Activated naive CD4-positive, alpha-beta T cell treated with Interleukin-2 at 50 U/mL for 16 hours (primary cell): ENCODE data around the gene RDH16.
"Not testable (repeated sequence)": the region's sequence is repeated elsewhere in the genome, so short reads cannot be mapped to it uniquely, and the experiment has no call there.

Source experiments
- DNase-seq: peaks from one replicate; pipeline ENCODE4 v3.0.0-alpha.2; 2020

Gene RDH16

DNA sequence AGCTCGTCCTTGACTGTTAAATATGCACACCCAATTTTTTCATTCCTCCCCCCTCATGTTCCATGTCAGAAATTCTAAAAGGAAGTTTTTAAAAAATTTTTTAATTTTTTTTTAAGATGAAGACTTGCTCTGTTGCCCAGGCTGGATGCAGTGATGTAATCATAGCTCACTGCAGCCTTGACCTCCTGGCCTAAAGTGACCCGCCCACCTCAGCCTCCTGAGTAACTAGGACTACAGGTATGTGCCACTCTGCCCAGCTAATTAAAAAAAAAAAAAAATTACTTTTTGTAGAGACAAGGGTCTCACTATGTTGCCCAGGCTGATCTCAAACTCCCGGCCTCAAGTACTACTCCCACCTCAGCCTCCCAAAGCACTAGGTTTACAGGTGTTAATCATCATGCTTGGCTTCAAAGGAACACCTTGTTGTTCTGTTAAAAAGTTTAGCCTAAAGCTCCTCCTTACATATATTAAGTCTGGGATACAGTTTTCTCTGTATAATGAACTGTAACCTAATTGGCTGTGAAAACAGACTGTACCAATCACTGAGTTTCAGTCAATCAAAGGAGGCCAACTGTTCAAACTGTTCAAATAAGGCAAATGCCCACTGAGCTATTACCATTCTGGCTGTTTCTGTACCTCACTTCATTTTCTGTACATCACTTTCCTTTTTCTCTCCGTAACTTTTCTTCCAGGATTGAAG is 41.0 kb downstream of the RDH16 start:
- DNase-seq = no peak

DNA sequence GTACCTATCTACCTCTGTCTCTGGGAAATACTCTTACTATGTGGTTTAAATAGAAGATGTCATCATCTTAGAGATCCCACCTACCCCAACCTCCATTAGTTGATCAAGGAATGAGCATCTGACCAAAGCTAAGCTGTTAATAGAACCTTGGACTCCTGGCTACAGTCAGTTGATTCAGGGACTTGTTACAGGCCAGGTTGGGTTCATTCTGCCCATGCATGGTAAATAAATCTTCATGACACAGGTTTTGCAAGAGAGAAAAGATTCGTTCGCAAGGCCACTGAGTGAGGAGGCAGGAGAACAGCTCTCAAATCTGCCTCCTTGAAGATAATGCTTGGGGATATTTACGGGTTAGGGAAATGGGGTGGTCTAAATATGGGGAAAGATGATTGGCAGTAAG is 42.7 kb downstream of the RDH16 start:
- DNase-seq = no peak

DNA sequence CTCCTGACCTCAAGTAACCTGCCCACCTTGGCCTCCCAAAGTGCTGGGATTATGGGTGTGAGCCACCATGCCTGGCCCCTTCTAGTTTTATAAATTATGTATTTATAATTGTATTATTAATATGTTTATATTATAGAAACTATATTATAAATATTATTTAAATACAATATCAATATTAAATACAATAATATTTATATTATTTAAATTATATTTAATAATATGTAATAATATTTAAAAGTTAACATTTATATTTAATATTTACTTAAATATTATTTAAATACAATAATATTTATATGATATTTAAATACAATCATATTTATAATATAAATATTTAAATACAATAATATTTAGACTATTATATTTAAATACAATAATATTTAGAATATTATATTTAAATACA is 43.2 kb downstream of the RDH16 start:
- DNase-seq = no peak

DNA sequence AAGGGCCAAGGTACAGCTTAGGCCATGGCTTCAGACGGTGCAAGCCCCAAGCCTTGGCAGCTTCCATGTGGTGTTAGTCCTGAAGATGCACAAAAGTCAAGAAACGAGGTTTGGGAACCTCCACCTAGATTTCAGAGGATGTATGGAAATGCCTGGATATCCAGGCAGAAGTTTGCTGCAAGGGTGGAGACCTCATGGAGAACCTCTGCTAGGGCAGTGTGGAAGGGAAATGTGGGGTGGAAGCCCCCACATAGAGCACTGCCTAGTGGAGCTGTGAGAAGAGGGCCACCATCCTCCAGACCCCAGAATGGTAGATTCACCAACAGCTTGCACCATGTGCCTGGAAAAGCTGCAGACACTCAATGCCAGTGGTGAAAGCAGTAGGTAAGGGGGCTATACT is 48.0 kb downstream of the RDH16 start:
- not testable (repeated sequence) for DNase-seq

DNA sequence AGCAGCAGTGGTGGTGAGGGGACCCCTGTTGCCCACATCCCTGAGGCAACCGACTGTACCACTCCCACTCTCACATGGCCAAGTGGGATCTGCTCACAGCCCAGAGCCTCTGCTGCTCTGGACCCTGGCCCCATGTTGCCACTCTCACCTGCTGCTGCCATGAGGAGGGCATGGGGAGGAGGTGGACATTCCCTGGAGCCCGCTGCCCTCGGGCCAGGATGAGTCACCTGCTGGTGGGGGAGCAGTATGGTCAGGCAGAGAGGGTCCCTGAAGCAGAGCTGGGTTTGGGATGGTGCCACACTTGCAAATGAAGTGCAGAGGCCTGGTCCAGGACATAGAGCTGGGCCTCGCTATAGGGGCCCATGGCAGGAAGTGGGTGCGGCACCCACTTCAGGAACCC is 49.3 kb downstream of the RDH16 start:
- DNase-seq = no peak

DNA sequence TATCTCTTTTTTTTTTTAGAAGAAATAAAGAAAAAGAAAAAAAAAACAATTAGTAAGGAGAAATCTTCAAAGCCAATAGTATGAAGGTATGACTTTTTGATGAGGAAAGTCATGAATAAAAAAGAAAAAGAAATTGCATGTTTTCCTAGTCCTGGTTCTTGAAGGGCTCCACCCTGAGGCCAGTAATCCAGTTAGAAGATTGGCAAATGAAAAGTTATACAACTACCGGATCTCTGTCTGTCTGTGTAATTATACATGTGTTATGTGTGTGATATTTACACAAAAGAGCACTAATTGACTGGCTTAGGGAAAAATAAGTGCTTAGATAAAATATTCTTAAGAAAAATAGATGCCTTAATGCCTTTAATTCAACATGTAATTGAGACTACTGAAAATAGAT is 51.6 kb downstream of the RDH16 start:
- no peak for DNase-seq

DNA sequence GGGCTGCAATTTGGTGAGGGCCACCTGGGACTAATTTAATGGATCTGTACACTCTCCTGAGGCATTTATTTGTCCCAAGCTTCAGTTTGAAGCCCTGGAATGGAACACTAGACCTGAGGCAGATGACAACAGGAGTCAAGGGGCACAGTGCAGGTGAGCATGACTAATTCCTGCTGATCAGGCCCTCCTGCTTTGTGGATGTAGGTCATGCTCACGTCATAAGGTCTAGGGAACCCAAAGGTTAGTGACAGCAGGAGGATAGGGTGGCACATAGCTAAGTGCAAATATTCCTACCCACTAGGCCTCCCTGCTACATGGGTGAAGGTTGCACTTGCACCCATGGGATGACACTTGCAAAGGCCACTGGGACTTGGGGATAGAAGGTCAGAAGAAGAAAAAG is 54.0 kb downstream of the RDH16 start:
- no peak for DNase-seq
